ENCODE data around the gene SPON1. TPM values are rescaled to one million over a fixed set of nuclear protein-coding genes. Genes with fewer than 3 reads are reported as not detected.

Gene SPON1
- 0.65 and 14.4 TPM in 2 replicates for total RNA-seq

GRCh38 chr11:13962562-13963168 lies at the start of gene SPON1:
Gene SPON1 (plus strand): TSS chr11:13962723. CDS start chr11:13962905, 182 bp downstream.

All from epithelial cell of alveolus of lung (primary cell).